GM18519 (cell line): ENCODE measurements around the gene EBF3.

Source experiments
- ATAC-seq: cut with Tn5 transposase; IDR thresholded peaks from one replicate; pipeline ENCODE4 v1.9.1; 2021; ENCODE audit warnings: mild to moderate bottlenecking, moderate library complexity; ENCODE audit not compliant: unreplicated experiment, low FRiP score

Gene EBF3

DNA sequence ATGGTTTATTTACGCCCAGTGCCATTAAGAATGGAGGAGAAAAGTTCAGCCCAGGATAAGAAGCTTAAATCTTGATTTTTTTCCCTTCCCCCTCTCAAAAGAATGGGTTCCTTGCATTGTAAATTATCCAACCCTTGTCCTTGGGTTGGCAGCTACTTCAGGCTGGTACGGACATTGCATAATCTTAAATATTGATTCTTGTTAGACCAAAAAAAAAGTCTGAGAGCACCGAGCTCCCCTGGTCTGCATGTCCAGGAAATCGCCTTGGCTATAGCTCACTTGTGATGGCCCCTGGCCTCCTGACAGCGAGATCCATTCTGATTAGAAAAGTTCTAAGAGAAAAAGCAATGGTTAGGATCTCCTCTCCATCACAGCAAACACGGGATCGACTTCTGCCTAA lies 151.7 kb downstream of the EBF3 start:
- ATAC-seq = no peak

DNA sequence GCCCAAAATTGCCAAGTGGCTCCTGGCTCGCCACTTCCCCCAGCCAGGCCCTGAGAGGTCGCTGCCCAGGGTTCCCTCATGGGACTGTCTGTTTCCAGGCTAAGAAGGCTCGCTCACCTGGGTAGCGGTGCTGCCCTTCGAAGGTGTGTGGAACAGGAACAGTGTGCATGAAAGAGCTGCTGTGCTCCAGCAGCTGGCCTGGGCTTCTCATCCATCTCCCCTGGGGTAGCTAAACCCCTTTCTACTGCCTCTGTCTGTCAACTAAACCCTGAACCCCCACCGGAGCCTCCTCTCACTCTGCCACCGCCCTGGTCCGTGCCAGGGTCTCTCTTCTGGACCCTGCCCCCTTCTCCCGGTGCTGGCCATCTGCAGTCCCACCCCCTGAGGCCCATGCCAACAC lies 152.9 kb downstream of the EBF3 start:
- ATAC-seq = no peak

DNA sequence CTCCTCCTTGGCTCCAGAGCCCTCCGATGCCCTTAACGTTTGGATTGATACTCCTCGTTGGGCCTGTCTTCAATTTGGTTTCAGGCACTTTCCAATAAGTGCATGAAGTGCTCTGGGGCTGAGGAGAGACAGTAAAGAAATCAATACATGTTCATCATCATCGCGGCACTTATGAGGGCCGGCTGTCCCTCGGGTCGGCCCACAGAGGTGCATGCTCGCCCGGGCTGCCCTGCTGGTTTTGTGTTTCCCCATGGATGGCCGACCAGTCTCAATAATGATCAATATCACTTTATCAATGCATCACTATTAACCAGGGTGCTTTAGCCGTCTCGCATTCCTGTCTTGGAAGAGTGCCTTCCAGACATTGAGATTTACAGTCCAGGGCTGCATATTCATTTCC lies 154.2 kb downstream of the EBF3 start:
- ATAC-seq = no peak

DNA sequence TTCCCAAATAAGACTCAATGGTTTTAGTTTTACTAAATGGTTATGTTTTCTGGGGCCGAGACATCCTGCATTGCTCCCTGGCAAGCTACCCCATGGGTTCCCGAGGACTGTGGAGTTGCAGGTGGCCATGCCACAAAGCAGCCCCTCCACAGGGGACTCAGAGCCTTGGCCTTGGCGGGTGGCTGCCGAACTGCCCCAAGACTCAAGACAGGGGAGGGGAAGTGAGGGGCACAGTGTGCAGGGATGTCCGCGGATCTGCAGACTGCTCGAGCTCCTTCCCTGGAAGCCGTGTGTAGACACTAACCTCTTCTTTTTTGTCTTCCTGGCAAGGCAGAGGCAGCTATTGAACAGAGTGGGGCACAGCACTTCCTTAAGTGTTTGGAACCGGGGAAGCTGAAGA lies 154.6 kb downstream of the EBF3 start:
- no peak for ATAC-seq

DNA sequence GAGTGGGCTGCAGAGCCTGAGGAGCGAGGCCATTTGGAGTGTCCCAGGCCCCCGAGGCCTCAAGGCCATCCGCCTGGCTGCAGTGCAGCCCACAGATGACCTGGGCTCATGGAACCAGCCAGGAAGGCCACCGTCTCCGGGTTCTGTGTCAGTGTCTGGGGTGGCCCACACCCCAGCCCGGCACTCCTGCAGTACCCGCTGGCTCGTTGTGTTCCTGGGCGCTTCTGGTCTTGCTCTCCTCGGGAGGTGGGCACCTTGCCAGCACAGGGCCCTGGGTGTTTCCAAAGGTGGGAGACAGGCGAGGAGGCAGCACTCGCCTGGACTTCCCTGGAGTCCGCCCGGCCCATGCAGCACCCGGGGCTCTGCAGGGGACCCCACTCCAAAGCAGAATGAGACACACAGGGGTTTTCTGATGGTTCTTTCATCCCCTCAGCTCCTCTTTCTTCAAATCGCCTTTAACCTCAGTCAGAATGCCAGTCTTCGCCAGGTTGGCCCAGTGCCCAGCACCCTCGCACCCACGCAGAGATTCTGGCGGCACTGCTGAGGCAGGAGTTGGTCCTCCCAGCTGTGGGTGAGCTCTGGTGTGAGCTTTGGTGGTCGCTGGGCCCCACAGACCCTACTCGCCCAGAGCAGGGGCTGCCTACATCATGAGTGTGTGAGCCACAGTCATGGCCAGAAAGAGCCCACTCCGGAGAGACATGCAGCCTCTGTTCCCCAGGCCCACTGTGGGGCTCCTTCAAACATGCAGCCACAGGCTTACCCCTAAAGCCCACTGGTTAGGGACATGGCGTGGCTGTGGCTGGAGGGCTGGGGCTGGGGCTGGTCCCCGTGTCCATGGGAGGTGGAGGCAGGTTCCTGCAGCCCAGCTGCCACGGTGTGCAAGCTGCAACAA lies 155.7 kb downstream of the EBF3 start:
- ATAC-seq = no peak

DNA sequence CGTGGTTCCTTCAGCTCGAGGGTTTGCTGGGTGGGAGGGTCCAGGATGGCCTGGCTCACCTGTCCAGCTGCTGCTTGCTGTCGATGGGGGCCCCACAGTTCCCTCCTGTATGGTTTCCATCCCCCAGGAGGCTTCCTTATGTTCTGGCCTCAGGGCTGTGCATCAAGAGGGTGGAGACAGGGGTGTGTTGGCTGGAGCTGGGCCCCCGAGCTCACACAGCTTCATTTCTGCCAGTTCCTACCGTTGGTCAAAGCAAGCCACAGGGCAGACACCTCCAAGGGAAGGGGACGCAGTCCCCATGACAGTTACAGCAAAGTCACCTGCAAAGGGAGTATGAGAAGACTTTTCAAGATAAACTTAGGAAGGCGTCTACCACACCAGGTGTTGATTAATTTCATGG lies 156.9 kb downstream of the EBF3 start:
- no peak for ATAC-seq

DNA sequence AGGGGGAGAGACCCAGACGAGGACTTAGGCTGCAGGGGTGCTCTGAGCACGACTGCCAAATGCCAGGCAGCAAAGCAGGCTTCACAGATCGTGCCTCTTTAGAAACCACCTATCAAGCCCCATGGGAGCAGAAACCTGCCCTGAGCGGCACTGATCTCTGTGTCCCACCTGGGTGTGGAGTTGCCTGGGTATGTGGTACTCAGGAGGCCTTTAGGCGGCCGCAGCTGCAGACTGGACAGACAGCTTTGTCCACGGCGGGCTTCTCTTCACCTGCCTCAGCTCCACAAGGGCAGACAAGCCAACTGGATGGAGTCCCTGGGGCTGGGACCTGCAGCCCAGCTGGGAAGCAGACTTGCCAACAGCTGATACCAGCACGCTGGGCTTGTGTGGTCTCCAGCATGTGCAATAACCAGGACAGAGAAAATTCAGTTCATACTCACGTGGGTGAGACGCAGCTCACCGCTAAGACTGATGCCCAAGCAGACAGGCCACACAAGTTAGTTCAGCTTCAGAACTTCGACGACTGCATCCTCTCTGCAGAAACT lies 163.2 kb downstream of the EBF3 start:
- ATAC-seq = no peak

DNA sequence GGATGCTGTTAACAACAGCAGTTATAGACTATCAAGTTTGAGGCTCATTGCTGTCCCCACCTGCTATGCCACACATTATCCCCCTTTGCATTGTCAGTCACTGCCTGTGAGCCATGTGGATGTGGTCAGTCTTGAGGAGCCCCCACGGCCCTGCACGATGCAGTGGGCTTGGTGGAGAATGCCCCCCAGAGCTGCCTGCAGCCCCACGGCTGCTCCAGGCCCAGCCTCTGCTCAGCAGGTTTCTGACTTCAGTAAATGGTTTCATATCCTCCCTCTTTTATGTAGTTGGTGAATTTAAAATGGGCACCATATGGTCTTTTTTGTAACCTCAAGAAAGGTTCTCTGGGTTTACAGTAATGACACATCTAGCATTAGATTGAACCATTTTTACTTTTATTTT lies 164.1 kb downstream of the EBF3 start:
- no peak for ATAC-seq

DNA sequence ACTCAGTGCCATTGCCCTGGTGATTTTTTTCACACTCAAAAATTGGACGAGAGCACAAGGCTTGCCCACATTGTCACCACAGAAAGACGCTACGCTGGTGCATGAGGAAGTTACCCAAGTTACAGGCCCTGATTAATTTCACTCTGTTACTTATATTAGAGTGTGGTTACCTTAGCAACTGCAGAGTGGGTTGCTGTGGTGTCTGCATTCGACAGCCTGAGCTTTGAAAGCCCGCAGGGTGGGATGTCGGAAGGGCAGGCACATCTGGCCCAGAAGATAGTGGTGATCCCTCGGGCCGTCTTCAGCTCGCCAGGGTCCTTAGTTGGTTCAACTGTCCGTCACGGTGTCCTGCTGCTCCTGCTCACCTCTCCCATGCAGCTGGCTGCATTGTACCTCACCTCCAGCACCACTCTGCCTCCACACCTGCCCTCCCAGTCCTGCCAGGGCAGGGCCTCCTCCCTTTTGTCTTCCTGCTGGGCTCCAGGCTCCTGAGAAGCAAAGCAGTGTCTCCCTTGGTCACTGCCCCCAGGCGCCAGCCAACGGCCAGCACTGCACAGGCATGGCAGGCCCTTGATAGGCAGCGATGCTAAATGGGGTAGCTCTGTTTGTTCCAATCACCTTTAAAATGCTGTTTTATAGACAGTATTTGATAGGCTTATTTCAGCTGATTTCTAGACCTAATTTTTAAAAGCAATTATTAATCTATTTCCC lies 167.2 kb downstream of the EBF3 start:
- ATAC-seq = no peak

DNA sequence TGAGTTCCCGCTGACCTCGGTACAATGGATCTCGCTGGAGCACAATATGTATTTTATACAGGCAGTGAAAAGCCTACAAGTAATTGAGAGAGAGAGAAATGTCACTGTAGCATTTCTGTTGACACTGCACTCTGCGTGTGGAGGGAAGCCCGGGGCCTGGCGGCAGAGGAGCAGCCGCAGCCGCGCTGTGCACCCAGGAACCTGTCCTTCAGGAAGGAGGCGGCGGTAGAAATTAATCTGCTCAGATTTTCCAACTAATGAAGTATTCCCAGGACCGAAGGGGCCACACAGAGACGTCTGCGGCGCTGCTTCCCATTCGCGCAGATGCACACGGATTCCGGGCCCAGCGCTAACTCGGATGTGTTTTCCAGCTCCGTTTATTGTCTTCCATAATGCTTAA lies 170.1 kb downstream of the EBF3 start:
- no peak for ATAC-seq

DNA sequence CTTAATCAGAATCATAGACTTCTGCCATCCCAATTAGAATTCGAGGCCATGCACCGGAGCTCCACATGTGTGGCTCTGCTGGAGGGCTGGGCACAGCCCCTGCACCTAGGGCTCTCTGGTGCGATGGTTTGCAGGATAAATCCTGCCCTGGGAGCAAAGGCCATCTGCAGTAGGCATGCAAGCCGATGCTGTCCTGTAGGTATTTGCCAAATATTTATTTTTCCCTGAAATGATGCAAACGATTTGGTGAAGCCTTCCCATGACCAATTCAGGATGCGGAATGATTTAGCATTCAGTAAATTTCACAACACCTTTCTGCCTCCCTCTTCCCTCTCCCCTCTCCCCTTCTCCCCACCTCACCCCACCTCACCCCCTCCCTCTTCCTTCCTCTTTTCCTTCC lies 170.6 kb downstream of the EBF3 start:
- no peak for ATAC-seq

DNA sequence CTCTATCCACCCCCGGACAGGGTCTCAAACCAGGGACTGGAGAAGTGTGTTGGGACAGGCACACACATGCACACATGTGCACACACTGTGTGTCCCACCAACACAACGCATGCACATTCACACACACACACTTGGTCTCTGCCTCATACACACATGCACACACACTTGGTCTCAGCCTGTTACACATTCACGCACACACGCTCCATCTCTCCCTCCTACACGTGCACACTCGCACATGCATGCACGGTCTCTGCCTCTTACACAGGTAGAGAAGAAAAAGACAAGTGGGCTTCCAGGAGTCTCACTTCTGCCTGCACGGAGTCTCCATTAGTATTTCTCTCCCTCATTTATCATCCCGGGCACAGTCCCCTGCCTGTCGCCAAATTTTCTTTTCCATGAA lies 171.2 kb downstream of the EBF3 start:
- ATAC-seq = no peak

DNA sequence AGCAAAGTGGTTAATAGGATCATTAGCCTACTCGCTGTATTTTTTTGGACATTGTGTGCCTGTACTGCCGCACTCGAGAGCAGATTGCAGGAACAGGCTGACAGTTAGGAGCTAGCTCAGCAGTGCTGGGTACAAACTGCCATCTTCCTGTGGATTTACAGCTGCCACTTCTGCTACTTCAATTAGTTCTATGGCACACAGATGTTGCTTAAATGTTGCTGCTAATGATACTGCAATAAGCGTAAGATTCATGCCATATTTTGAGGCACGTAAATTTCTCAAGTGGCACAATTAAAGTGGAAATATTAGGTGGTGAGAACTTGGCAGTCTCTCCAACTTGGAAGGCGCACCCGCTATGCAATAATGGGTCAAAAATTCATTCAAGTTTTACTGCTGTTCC lies 171.9 kb downstream of the EBF3 start:
- ATAC-seq = no peak

DNA sequence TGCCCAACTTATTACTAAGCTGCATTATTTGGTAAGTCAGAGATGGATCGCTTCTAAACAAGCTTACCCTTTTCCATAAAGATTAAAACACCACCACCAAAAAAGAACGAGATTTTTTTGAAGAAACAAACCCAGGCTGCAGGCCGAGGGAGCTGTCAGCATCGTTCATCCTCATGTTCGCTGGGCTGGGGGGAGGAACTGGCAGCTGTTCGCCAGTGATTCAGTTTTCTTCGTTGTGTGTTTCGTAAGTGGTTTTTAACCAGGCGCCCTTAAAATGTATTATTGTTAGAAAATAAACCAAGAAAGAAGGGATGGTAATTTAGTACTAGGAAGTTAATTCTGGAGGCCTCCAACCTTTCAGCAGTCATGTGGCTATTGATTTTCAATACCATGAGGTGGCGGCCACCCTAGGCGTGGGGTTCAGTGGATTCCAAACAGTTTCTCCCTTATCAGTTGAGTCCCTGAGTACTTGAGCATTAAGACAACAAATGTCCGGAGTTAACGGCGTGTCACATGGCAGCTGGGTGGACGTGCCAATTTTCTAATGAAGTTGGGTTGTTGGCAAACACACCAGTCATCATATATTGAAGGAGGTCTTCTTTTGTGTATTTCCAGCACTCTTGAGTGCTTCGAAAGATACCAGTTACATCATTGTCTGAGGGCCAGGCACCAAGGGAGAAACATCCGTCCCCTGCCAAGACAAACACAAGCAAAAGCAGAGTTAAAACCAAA lies 173.2 kb downstream of the EBF3 start:
- ATAC-seq = no peak

DNA sequence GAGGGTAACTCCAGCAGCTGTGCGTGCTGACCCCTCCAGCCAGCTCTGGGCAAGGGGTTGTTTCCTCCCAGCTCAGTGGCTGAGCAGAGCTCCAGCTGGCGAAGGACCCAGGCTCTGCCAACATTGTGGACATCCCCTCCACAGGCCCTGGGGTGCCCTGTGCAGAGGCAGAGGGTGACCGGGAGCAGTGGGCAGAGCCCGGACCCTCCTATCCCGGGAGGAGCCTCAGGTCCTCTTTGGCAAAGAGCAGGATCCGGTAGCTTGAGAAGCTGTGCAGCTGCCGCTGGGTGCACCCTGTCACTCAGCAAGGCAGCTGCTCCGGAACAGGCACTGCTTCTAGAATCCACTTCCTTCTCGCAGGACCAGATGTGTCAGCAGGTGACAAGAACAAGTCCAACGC lies 175.9 kb downstream of the EBF3 start:
- no peak for ATAC-seq

DNA sequence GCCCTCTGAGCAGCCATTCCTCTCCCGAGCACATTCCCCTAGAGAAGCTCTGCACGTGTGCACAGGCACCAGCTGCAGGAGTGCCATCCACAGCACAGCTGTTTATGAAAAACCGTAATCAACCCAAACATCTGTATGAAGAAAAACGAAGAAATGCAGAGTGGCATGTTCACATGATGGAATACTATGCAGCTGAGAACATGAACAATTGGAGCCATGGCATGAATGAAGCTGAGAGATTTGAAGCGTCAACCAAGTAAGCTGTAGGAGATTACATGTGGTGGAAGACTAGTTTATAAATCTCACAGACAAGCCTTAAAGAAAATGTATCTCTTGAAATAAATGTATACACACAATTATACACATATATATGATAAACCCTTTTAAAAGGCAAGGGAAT lies 176.5 kb downstream of the EBF3 start:
- ATAC-seq = no peak

DNA sequence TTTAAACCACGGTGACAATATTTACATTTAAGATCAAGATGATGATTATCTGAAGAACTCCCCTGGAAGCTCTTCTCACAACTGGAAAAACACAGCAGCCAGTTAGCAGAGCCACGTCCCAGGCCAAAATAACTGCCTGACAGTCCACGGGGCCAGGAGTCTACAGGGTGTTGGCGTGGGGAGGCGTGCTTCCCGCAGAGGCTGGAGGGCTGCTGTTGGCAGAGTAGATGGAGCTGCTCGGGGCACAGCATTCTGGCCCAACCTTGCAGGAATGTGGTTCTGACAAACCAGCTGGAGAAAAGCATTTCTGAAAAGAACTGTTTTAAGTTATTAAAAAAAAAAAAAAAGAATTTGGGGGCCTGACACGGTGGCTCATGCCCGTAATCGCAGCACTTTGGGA lies 177.9 kb downstream of the EBF3 start:
- no peak for ATAC-seq

DNA sequence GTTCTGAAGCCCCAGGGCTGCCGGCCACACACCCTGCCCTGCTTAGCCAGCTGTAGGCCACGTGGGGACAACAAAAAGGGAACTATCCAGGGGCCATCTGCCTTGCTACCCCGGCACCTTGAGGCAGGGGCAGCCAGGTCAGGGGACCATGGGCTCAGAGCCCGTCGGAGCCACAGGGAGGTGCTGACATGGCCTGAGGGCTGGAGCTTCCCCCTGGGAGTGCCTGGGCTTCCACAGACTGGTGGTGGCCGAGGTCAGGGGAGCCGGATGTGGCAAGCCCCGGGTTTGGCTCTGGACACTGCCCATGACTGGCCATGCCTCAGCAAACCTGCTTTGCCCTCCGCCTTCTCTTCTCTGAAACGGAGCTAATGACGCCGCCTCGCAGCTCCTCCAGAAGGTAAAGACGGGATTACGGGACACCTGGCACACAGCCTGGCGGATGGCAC lies 178.5 kb downstream of the EBF3 start:
- ATAC-seq = no peak
